Ascending aorta (tissue), 2 donors: ENCODE results near the gene SYNE4. TPM values are rescaled to one million over a fixed set of nuclear protein-coding genes. Genes with fewer than 3 reads are reported as not detected.

Source experiments
- DNase-seq, 2 donors: peaks; one replicate each; pipeline ENCODE4 v3.0.0-alpha.2; 2019; ENCODE audit warnings: low spot score in 2 of 2
- H3K27ac ChIP-seq, 2 donors: fragments of 200-600 bp; sonication (generic); one replicate each; pipeline ENCODE4 v1.5.1; 2016 to 2017; ENCODE audit warnings: mild to moderate bottlenecking in 1 of 2
- H3K27me3 ChIP-seq: fragments of 200-600 bp; sonication (generic); one replicate; pipeline ENCODE4 v1.5.1; 2017
- H3K36me3 ChIP-seq, 2 donors: fragments of 200-600 bp; sonication (generic); one replicate each; pipeline ENCODE4 v1.5.1; 2016
- H3K4me1 ChIP-seq, 2 donors: fragments of 200-600 bp; sonication (generic); one replicate each; pipeline ENCODE4 v1.5.1; 2016 to 2017; ENCODE audit warnings: mild to moderate bottlenecking in 1 of 2
- H3K4me3 ChIP-seq, 2 donors: fragments of 200-600 bp; sonication (generic); one replicate each; pipeline ENCODE4 v1.5.1; 2016 to 2017; ENCODE audit warnings: mild to moderate bottlenecking in 1 of 2
- H3K9me3 ChIP-seq, 2 donors: fragments of 200-600 bp; sonication (generic); one replicate each; pipeline ENCODE4 v1.5.1; 2016
- intact Hi-C: fragments of 100-400 bp; cut with DNase I; formaldehyde crosslinking; loops from one replicate; pipeline ENCODE4 v1.15.1; 2023
- total RNA-seq: library from RNA; depleted of rRNA; stranded (reverse); fragments of >200 nt; gene quantifications from one replicate; pipeline ENCODE4 v1.1.0, GENCODE V29; 2016
- TF ChIP-seq, protein P1 (sequence below), 3 experiments: fragments of 200-600 bp in 2 of 3; fragments of 450-650 bp in 1 of 3; sonication (generic) in 2 of 3; IDR thresholded peaks; one replicate each; pipeline ENCODE4 v1.5.1; 2016 to 2019; ENCODE audit warnings: antibody characterized with exemption in 3 of 3, mild to moderate bottlenecking in 1 of 3, moderate library complexity in 1 of 3

Gene SYNE4, protein sequence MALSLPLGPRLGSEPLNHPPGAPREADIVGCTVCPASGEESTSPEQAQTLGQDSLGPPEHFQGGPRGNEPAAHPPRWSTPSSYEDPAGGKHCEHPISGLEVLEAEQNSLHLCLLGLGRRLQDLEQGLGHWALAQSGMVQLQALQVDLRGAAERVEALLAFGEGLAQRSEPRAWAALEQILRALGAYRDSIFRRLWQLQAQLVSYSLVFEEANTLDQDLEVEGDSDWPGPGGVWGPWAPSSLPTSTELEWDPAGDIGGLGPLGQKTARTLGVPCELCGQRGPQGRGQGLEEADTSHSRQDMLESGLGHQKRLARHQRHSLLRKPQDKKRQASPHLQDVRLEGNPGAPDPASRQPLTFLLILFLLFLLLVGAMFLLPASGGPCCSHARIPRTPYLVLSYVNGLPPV
- total RNA-seq = not detected

DNA sequence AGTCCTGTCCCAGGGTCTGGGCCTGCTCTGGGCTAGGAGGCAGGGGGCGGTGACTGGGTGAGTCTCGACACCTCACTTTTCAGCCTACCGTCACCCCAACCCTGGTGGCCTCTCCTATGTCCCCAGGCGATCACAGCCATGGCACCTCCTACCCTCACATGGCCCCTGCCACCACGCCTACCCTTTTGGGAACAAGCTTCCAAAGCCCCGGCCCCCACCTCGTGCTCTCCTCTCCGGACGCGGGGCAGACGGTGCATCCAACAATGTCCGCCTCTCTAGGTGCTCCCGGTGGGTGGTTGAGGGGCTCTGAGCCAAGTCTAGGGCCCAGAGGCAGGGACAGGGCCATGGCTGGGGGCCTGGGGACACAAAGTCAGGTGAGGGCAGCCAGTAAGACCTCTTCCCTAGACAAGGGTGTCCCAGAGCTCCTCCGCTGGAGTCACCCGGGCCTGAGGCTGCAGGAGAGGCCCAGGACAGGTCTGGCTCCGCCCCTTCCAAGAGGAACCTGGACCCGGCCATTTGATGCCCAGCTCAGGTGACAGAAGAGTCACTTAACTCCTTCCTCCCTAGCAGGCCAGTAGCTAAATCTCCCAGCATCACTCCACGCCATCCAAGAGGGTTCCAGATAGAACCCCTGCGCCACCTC is at the start of gene SYNE4:
SYNE4 (minus strand) TSS at position 478 of the 643 bp plus-strand sequence; CDS start at position 346, 132 bp downstream.
- Histone ChIP-seq H3K9me3 (no peaks in the 10 kb centered on the region), H3K27ac (peak within 1 kb of the TSS; percentile 68 to 76), H3K27me3 (no peaks in the 10 kb centered on the region), H3K4me1 (peaks cover 1 to 17% of the 10 kb centered on the region in 2 donors), H3K4me3 (peak within 1 kb of the TSS; percentile 62 to 65), H3K36me3 (no peaks in the 10 kb centered on the region)
- TF ChIP-seq, protein P1, sequence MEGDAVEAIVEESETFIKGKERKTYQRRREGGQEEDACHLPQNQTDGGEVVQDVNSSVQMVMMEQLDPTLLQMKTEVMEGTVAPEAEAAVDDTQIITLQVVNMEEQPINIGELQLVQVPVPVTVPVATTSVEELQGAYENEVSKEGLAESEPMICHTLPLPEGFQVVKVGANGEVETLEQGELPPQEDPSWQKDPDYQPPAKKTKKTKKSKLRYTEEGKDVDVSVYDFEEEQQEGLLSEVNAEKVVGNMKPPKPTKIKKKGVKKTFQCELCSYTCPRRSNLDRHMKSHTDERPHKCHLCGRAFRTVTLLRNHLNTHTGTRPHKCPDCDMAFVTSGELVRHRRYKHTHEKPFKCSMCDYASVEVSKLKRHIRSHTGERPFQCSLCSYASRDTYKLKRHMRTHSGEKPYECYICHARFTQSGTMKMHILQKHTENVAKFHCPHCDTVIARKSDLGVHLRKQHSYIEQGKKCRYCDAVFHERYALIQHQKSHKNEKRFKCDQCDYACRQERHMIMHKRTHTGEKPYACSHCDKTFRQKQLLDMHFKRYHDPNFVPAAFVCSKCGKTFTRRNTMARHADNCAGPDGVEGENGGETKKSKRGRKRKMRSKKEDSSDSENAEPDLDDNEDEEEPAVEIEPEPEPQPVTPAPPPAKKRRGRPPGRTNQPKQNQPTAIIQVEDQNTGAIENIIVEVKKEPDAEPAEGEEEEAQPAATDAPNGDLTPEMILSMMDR (IDR thresholded peaks at IDR 0.05) = no peak
- intact Hi-C loops = no loop called here
- DNase-seq = no peak

DNA sequence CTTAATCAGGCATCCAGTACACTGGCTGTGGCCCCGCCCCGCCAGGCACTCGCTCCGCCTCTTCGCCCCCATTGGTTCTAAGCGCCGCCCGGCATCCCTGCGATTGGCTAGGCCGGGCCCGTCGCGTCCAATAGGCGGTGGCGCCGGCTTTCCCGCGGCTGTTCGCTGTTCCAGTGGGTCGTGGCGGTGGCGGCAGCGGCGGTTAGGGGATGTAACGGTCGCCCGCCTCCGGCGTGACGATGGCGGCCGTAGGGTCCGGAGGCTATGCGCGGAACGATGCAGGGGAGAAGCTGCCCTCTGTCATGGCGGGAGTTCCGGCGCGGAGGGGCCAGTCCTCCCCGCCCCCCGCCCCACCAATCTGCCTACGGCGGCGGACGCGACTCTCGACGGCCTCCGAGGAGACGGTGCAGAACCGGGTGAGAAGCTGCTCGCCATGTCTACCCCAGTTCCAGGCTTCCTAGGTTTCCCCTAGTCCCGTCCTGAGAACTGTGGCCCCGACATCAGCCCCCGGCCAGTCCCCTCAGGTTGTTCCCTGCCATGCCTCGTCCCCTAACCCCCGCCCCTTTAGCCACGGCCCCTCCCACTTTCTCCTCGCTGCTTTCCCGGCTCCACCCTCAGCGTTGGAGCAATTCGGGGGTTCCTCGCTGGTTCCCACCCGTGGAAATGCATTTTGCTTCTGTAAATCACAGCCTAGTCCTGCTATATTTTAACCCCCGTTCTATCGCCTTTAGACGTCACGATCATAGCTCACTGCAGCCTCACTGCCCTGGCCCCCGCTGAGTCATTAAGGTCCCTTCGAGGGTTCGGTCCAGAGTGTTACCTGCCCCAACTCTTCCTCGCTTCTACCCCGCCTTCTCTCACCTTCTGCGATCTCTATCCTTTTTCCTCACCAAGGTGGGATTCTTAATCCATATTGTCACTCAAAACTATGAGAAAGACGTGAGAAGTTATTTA is 46.4 kb upstream of the SYNE4 start, which contains the start of gene WDR62:
WDR62 (plus strand) TSS at position 165 of the 954 bp plus-strand sequence; CDS start at position 240, 75 bp downstream.
- no peaks in the 10 kb centered on the region for H3K36me3 ChIP-seq
- DNase-seq = peak; percentile 72 to 95
- peak within 1 kb of the TSS; percentile 71 to 80 for H3K4me3 ChIP-seq
- H3K9me3 ChIP-seq = no peaks in the 10 kb centered on the region
- peaks cover 0 to 6% of the 10 kb centered on the region in 2 donors for H3K4me1 ChIP-seq
- H3K27me3 ChIP-seq = no peaks in the 10 kb centered on the region
- intact Hi-C loops = loop anchor here (1.0 to 10.0 kb wide), 10 partner anchors 23 to 410 kb away; partner anchors contain the start of genes ALKBH6, ARHGAP33, CLIP3 and COX6B1
- TF ChIP-seq, protein P1 (IDR thresholded peaks at IDR 0.05) = no peak
- H3K27ac ChIP-seq = peak within 1 kb of the TSS; percentile 91 to 92

DNA sequence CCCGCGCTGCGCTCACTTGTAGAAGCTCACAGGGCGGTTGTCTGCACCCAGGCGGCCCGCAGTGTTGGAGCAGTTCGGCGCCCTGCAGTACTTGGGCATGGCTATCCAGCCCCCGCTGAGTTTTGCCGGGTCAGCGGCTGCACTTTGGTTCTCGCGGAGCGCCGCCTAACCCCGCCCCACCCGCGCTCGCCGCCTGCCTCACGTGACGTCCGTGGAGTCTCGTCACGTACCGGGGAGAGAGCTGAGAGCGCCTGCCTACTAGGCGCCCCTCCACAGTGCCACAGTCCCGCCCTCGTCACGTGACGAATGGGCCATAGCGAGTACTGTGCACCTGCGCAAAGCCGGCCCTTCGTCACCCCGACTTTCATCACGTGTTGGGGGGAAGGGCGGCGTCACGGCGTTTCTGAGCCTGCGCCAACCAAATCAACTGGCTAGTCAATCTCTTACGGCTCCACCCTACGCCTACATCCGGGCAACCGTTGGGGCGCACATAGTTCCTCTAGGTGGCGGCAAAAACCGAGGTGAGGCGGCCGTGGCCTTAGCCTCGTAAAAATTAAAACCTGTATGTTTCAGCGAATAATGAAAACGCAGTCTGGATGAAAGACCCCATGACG is 45.6 kb upstream of the SYNE4 start, which contains the start of gene THAP8:
THAP8 (minus strand) TSS at position 167 of the 614 bp plus-strand sequence; CDS start at position 99, 68 bp downstream.
- Histone ChIP-seq H3K4me3 (peak within 1 kb of the TSS; percentile 71 to 80), H3K9me3 (no peaks in the 10 kb centered on the region), H3K27me3 (no peaks in the 10 kb centered on the region), H3K36me3 (no peaks in the 10 kb centered on the region), H3K27ac (peak within 1 kb of the TSS; percentile 91 to 92), H3K4me1 (peaks cover 0 to 6% of the 10 kb centered on the region in 2 donors)
- TF ChIP-seq, protein P1 (IDR thresholded peaks at IDR 0.05) = peak; percentile 57 to 64 (median 57)
- DNase-seq = peak; percentile 100
- intact Hi-C loops = loop anchor here (1.0 to 10.0 kb wide), 10 partner anchors 22 to 409 kb away; partner anchors contain the start of genes ALKBH6, ARHGAP33, CLIP3 and COX6B1

DNA sequence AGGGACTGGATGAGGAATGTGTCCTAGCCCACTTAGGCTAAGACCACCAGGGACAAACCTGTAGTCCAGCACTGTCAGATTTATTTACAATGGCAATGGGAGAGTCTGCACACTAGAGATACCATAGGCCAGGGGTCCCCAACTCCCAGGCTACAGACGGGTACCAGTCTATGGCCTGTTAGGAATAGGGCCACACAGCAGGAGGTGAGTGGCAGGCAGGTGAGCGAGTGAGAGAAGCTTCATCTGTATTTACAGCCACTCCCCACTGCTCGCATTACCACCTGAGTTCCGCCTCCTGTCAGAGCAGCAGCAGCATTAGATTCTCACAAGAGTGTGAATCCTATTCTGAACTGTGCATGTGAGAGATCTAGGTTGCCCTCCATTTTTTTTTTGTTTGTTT is 43.0 kb upstream of the SYNE4 start:
- TF ChIP-seq, protein P1 (IDR thresholded peaks at IDR 0.05) = no peak

More for the DNA sequence above, 43.0 kb upstream of the SYNE4 start:
- Histone ChIP-seq H3K36me3 (no peaks in the 10 kb centered on the region), H3K4me3 (no peak overlapping the region), H3K27ac (no peak overlapping the region), H3K4me1 (peaks cover 0 to 6% of the 10 kb centered on the region in 2 donors), H3K9me3 (no peaks in the 10 kb centered on the region), H3K27me3 (no peaks in the 10 kb centered on the region)
- intact Hi-C loops = loop anchor here (5.0 to 10.0 kb wide), 4 partner anchors 54 to 407 kb away; partner anchors contain the start of genes COX6B1, ETV2, IGFLR1 and SDHAF1
- no peak for DNase-seq
